ENCODE measurements around the gene IL18RAP. TPM values are rescaled to one million over a fixed set of nuclear protein-coding genes. Genes with fewer than 3 reads are reported as not detected.

IL18RAP gene
- total RNA-seq (not detected in 2 replicates), polyA plus RNA-seq (0.03 and 0.05 TPM in 2 replicates), polyA minus RNA-seq (0.57 TPM in 1 of 2 replicates, not detected in the other), Bru-seq, nascent RNA (percentile 10 among the genes with signal in this experiment), BruChase-seq, experiment 1, labeled RNA remaining after a 6-hour chase (percentile 13 among the genes with signal in this experiment), BruChase-seq, experiment 2, labeled RNA remaining after a 2-hour chase (percentile 24 among the genes with signal in this experiment)
- polyA plus RNA-seq (2011; cell fraction: cytosol; rRNA removed), result 0.11 TPM in 1 of 2 replicates, not detected in the other
- 0.83 and 1.1 TPM in 2 replicates for polyA plus RNA-seq (2011; cell fraction: nucleus; rRNA removed)
- 0.11 TPM in 1 of 2 replicates, not detected in the other for polyA plus RNA-seq (2012)
- polyA minus RNA-seq (2011; cell fraction: cytosol; rRNA and poly(A)+ RNA removed), result not detected
- polyA minus RNA-seq (2011; cell fraction: nucleus; rRNA and poly(A)+ RNA removed), result not detected in 2 replicates
- long read RNA-seq, result 0 reads

- intact Hi-C loops (cut with micrococcal nuclease) (no loop called here), dilution Hi-C loops (cut with MboI; ENCODE audit: extremely low pct_ligation_motif_present, low sequenced_read_pairs) (no loop called here)
- TF ChIP-seq MAX (IDR thresholded peaks at IDR 0.05; ENCODE audit: insufficient read depth, insufficient read length), result no peak
- TF ChIP-seq CTCF (IDR thresholded peaks at IDR 0.05; ENCODE audit: extremely low read depth in 1 of 2, insufficient read depth in 1 of 2, low read depth in 1 of 2, low read length in 2 of 2), result no peak
- no peak for TF ChIP-seq GATA2 (IDR thresholded peaks at IDR 0.05; ENCODE audit: insufficient read depth, insufficient read length, low read depth, low read length)
- TF ChIP-seq JUN (IDR thresholded peaks at IDR 0.05; ENCODE audit: borderline replicate concordance, insufficient read depth, insufficient read length, low read depth), result no peak
- no peak for TF ChIP-seq POLR2AphosphoS5 (IDR thresholded peaks at IDR 0.05; ENCODE audit: insufficient read depth, low read depth, low read length)
- no peak for TF ChIP-seq POLR2A (IDR thresholded peaks at IDR 0.05; ENCODE audit: low read depth, low read length)
- H3K36me3 ChIP-seq (ENCODE audit: control insufficient read depth in 2 of 2, extremely low read depth in 1 of 2, insufficient read depth in 2 of 2, low read length in 2 of 2), result no peaks in the 10 kb centered on the region
- H3K4me3 ChIP-seq (replicated peaks in 1 of 3; ENCODE audit: insufficient read depth in 1 of 3, low read depth in 1 of 3, low read length in 3 of 3), result no peak within 1 kb of the TSS
- H3K9ac ChIP-seq (replicated peaks; ENCODE audit: extremely low read depth, insufficient read depth, low read length), result no peak within 1 kb of the TSS
- no peaks in the 10 kb centered on the region for H4K20me1 ChIP-seq (replicated peaks; ENCODE audit: control insufficient read depth, extremely low read depth, insufficient read depth, low read length)
- H3K4me1 ChIP-seq (ENCODE audit: control insufficient read depth, extremely low read depth, insufficient read depth, low read length), result no peaks in the 10 kb centered on the region
- ChIA-PET POLR2A (no interaction called here), CTCF (interaction anchor here (3.1 kb wide), 1 partner anchor 20 kb away, joined by 9 read pairs; no protein-coding TSS in a partner anchor)
- H3K4me2 ChIP-seq (ENCODE audit: insufficient read depth, low read length), result no peak within 1 kb of the TSS
- no peak within 1 kb of the TSS for H3K27ac ChIP-seq (ENCODE audit: insufficient read depth, low read depth, low read length)
- BruUV-seq (replicated peaks), result no TSS peak
- no peak within 1 kb of the TSS for H2AFZ ChIP-seq (ENCODE audit: low read depth, low read length)
- H3K9me1 ChIP-seq (replicated peaks; ENCODE audit: control insufficient read depth, extremely low read depth, insufficient read depth, low read length), result no peaks in the 10 kb centered on the region
- FAIRE-seq (no peak), DNase-seq (ENCODE audit: low read depth, low spot score) (no peak)
- H3K79me2 ChIP-seq (ENCODE audit: control insufficient read depth, insufficient read depth, low read length), result no peaks in the 10 kb centered on the region
- peaks cover 2 to 11% of the 10 kb centered on the region in 2 experiments for H3K27me3 ChIP-seq (ENCODE audit: control insufficient read depth in 2 of 2, insufficient read depth in 2 of 2, low read length in 2 of 2)
- H3K9me3 ChIP-seq (replicated peaks; ENCODE audit: control insufficient read depth, insufficient read depth, low read length), result no peaks in the 10 kb centered on the region
These were observed at the start of gene IL18RAP for GRCh38 chr2:102422910-102423309. TSS of gene IL18RAP (plus strand) at chr2:102423160. CDS start at chr2:102423278, 118 bp downstream.

Data from endothelial cell of umbilical vein (primary cell).